GM21515 (cell line): ENCODE results near the gene LANCL3.
A peak's percentile ranks its signal among the peaks of the same experiment; 100 is the strongest.

ENCODE experiments used
- ATAC-seq: cut with Tn5 transposase; IDR thresholded peaks from one replicate; pipeline ENCODE4 v1.9.1; 2021; ENCODE audit not compliant: unreplicated experiment

Gene LANCL3

GRCh38 chrX:37679230-37679629, 107.8 kb downstream of the LANCL3 start:
- no peak for ATAC-seq

DNA sequence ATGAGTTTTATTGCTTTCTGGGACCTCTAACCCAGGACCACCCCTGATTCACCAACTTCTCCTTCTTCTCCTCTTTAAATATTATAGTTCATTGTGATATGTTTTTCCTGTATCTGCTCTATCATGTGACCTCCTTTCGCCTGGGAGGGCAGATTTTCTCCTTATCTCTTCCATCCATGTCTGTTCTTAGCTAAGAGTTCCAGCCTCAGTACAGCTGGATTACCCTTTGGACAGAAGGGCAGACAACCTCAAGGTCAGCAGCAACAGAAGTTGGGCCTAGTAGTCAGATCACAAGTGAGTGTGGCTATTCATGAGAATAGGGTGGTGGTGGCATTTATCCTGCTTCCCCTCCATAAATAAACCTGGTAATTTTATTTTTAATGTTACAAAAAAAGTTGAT, 108.4 kb downstream of the LANCL3 start:
- no peak for ATAC-seq

DNA sequence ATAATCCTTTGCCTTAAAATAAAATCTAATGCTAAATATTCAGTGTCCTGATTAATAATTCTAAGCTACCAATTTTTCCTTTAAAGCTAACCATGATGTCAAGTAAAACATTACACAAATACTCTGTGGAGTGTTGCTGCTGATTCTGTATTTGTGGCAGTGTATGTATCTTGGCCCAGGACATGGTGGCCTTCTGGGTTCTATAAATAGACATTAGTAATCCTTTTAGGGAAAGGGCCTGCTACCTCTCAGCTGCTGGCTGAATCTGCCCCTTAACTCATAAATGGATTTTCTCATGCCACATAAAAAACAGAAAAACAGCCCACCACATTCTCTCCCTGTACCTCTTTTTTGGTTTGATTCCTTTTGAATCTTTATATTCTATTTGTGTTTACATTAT, 113.0 kb downstream of the LANCL3 start:
- no peak for ATAC-seq

DNA sequence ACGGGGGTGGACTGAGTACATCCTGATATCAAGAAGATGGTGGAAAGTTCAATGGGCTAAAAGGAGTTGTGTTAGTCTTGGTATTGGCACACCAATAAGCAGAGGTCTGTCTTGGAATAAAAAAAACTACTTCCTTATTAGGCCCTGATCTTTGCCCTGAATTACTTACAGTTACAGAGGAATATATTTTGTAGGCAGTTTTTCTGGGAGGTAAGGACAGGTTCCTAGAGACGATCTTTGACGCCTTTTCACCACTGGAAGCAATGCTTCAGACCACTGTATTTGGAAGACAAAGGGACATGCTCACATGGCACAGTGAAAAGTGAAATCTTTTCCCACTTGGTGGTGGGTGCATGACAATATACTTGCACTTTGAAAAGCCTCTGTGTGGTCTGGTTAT, 113.5 kb downstream of the LANCL3 start:
- ATAC-seq = no peak

DNA sequence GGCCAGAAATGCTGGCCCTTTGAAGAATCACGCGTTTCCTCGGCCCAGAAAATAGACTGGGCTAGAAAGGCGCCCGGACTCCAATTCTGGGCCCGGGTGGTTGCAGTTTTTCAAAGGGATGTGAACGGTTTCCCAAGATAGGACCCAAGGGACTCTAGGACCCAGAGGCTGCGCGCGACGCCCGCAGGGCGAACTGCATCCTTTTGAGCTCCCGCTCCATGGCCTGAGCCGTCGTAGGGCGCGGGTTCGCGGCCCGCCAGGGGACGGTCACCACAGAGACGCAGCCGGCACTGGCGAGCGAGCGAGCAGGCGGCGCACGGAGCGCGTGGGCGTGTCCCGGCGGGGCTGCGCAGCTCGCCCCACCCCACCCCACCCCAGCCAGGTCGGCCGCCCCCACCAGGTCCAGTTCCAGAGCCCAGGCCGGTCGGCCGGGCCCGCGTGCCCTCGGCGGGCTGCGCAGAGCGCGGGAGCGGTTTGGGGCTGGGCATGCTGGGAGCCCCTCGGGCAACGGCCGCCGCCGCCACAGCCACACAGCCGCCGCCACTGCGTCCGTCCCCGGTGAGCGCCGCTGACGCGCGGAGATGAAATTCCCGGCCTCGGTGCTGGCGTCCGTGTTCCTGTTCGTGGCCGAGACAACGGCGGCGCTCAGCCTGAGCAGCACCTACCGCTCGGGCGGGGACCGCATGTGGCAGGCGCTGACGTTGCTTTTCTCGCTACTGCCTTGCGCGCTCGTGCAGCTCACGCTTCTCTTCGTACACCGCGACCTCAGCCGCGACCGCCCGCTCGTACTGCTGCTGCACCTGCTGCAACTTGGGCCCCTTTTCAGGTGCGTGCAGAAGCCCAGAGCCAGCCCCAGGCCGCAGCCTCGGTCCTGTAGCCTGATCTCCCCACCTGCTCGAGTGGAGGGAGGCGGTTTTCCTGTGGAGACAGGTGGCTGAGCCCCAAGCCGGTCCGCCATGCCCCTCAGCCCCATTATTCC, 114.2 kb downstream of the LANCL3 start, which contains the start of gene XK:
XK (plus strand) TSS at position 411 of the 979 bp plus-strand sequence; CDS start at position 582, 171 bp downstream.
- ATAC-seq = peak; percentile 81

GRCh38 chrX:37686369-37686995, 115.0 kb downstream of the LANCL3 start:
- ATAC-seq = no peak

DNA sequence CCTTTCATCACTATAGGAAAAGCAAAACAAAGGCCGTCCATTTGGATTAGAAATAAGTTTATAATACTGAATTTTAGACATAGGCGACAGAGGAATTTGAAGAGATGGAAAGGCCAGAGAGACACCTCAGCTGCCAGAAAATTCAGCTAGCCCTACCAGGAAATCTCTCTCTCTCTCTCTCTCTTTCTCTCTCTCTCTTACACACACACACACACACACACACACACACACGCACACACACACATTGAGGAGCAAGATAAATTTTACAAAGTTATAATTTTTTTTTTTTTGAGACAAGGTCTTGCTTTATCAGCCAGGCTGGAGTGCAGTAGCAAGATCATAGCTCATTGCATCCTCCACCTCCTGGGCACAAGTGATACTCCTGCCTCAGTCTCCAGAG, 115.5 kb downstream of the LANCL3 start:
- no peak for ATAC-seq

DNA sequence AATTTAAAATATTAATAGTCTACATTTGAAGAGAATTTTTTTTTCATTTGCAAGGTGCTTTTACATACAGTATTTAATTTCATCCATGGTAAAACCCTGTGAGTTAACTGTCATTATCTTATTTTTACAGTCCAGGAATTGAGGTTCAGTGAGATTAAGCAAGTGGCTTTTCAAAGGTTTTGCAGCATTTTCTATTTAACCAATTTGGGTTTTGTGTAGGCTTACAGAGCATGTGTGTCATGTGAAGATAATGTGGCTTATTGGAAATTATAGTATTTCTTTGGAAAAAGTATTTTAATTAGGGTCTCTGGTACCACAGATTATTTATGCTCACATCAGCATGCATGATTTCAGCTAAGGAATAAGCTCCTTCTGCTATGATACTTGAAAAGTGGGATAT, 118.7 kb downstream of the LANCL3 start:
- no peak for ATAC-seq

DNA sequence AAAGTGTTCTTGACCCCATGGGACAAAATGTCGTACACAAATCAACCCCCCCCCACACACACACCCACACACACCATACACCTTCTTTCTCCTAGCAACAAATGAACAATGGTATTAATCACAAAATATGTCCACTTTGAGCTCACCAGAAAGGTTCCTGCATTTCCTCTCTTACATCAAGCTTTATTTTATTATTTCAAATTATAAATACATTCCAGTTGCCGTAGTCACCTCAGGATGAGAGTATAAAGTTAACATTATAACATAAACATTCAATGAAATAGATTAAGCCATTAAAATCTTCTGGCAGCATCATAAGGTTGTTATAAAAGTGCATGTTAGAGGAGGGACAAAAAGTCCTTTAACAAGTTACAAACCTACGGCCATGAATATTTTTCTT, 121.5 kb downstream of the LANCL3 start:
- no peak for ATAC-seq

DNA sequence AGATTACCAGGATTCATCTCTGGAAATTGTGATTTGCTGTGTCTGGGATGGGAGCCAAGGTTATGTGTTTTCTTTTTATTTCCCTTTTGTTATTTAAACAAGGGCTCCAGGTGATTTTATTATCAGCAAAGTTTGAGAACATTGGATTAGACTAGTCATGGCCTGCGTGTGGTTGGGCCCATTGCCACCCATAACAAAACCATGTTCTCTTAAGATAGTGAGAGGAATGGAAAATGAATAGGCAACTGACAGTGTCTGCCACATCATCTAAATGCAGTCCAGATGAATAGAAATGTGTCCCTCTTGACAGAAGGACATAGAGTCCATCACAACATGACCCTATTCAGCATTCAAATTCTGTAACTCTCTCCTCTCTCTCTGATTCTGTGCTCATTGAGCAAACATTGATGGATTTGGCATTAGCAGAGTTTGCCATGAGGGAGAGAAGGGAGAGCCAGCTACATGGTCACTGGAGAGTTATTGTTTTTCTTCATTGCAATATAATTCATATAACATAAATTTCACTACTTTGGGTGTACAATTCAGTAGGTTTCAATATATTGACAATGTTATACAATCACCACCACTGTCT, 125.8 kb downstream of the LANCL3 start:
- ATAC-seq = no peak

DNA sequence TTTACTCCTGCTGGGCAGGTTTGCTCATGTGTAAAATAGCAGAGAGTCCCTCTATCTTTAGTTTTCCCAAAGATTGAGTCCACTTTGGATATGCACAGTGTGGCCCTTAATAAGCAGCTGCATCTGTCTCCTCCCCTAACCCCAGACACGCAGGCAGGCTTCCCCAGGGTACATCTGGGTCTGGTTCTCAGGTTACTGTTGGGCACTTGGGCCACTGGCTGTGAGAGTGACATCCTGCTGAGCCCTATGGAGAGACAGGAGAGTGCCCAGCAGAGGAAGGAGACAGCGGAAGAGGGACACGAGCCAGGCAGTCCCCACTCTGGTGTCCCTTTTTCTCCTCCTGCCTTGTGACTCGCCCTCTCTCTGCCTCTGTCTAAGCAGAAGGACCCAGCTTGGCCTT, 130.1 kb downstream of the LANCL3 start:
- ATAC-seq = no peak

GRCh38 chrX:37711991-37712390, 140.5 kb downstream of the LANCL3 start:
- no peak for ATAC-seq

DNA sequence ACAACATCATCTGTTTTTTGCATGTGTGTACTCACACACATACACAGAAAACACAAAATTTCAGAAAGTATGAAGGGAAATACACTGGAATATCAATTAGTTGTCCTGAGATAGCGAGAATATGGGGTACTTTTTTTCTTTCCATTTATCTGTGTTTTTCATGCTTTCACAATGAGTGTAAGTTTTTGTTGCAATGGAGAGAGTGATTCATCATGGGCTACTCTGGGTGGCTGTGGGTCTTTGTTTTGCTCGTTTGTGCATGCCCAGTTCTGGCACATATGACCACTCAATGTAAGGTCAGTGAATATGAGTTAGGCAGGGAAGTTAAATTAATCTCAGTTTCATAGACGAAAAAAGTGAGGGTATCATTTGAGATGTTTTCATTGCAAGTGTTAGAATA, 141.0 kb downstream of the LANCL3 start:
- no peak for ATAC-seq

DNA sequence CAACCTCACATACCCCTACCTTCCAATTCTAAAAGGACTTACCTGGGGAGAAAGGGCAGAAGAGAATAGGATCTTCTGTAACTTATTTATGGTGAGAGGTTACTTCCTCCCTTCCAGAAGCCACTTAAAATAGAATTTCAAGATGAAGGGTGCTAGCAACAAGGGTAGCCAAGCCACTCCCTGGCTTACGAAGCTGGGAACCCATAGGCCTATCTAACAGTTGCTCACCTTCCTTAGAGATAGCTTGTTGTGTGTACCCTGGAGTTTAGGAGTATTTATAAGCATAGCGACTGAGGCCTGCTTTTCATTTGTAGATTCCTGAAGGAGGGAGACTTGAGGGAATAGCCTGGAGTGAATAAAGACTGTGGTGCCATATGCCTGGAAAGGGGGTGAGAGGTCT, 143.0 kb downstream of the LANCL3 start:
- no peak for ATAC-seq

DNA sequence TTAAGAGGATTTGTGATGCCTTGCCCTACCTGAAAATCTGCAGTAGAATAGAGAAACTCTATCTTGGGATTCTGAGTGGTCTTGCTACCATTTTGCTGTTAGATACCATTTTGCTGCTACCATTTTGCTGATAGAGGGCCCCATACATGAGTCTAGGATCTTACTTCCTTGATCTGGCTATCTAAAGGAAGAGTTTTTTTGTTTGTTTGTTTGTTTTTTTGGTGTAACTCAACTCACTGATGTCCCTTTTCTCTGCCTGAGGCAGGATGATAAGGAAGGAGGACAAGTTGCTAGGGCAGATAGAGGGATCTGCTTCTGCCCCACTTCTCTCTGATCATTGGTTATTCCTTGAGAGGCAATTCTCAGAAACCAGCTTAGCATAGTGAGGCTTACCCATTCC, 145.1 kb downstream of the LANCL3 start:
- ATAC-seq = no peak

DNA sequence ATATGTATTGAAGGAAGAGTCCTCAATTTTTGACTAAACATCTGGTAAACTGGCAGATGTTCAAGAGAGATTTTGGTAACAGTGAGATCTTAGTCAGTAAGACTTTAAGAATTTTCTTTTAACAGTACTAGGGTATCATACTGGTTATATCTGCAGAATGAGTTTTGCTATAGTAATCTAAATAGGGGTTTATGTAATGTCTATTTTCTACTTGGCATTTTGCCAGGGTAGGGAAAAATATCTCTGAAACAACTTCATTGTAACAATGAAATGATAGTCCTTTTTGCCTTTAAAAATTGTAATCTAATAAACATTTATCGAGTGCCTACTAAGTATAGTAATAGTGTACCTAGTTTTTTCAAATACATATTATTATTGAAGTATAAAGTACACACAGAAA, 146.2 kb downstream of the LANCL3 start:
- ATAC-seq = no peak

DNA sequence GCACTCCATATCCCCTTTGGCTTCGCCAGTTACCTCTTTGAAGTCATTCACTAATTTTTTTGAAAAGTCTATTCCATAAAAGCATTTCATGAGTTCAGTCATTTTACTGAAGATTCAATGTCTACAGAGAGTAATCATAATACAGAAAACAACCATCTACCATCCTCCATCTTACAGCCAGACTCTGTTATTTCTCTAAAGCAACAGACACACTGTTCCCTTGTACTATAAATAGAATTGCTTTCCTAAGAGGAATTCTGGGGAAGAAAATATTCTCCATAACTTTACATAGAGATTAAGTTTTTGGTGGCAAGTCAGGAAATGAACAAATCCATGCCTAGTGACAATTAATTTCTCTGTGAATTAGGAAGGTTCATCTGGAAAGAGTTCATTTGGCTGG, 151.1 kb downstream of the LANCL3 start:
- ATAC-seq = no peak

DNA sequence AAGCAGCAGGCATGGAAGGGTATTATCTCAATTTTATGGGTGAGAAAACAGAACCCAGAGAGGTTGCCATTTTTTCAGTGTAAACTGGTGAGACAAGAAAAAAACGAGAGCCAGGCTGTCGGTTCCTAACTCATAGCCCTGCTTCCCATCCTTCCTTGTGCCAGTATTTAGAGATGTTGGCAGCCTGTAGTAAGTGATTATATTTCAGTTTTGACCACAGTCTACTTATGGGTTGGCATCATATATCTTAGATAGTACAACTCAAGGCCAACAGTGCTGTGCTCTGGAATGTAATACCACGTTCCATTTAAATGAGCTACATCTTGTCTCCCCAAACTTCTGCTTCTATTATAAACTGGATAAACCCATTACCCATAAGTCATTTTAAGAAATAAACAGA, 154.9 kb downstream of the LANCL3 start:
- no peak for ATAC-seq
